8988T (cell line): Measurements from ENCODE around the gene TNRC6C.

ENCODE experiments used
- DNase-seq: peaks from one replicate; pipeline ENCODE4 v3.0.0; 2011

TNRC6C gene

GRCh38 chr17:77957857-77958715 lies at the start of gene TNRC6C:
TNRC6C (plus strand) TSS chr17:77958703; CDS start chr17:78004207, 45,504 bp downstream.
- DNase-seq = peak; percentile 98

- no peak for DNase-seq
Observed at GRCh38 chr17:77909236-77909635, 49.3 kb upstream of the TNRC6C start.

- no peak for DNase-seq
Observed at GRCh38 chr17:77909816-77910215, 48.7 kb upstream of the TNRC6C start.

GRCh38 chr17:77914385-77915254 lies 43.9 kb upstream of the TNRC6C start:
- DNase-seq = no peak

- no peak for DNase-seq
Observed at GRCh38 chr17:77915594-77916021, 42.9 kb upstream of the TNRC6C start.

GRCh38 chr17:77916264-77916663 lies 42.2 kb upstream of the TNRC6C start:
- no peak for DNase-seq

- no peak for DNase-seq
Observed at GRCh38 chr17:77916703-77917481, 41.6 kb upstream of the TNRC6C start.

- DNase-seq = no peak
Observed at GRCh38 chr17:77919276-77919675, 39.2 kb upstream of the TNRC6C start.

GRCh38 chr17:77923135-77923534 lies 35.4 kb upstream of the TNRC6C start:
- no peak for DNase-seq

- no peak for DNase-seq
Observed at GRCh38 chr17:77923776-77924513, 34.6 kb upstream of the TNRC6C start.

GRCh38 chr17:77924757-77925336 lies 33.7 kb upstream of the TNRC6C start:
- DNase-seq = no peak

- DNase-seq = no peak
Observed at GRCh38 chr17:77925831-77926543, 32.5 kb upstream of the TNRC6C start.

GRCh38 chr17:77926981-77927380 lies 31.5 kb upstream of the TNRC6C start:
- DNase-seq = no peak

GRCh38 chr17:77927777-77928518 lies 30.6 kb upstream of the TNRC6C start:
- DNase-seq = no peak

GRCh38 chr17:77928519-77929179 lies 29.9 kb upstream of the TNRC6C start:
- DNase-seq = no peak

- no peak for DNase-seq
Observed at GRCh38 chr17:77929180-77929564, 29.3 kb upstream of the TNRC6C start.

GRCh38 chr17:77929871-77930436 lies 28.5 kb upstream of the TNRC6C start:
- DNase-seq = no peak

GRCh38 chr17:77930780-77931768 lies 27.4 kb upstream of the TNRC6C start:
- no peak for DNase-seq
